Measurements from ENCODE around the gene PDE3B.

Gene PDE3B

GRCh38 chr11:14669499-14669898, 25.9 kb downstream of the PDE3B start:
- TF ChIP-seq, protein P1, sequence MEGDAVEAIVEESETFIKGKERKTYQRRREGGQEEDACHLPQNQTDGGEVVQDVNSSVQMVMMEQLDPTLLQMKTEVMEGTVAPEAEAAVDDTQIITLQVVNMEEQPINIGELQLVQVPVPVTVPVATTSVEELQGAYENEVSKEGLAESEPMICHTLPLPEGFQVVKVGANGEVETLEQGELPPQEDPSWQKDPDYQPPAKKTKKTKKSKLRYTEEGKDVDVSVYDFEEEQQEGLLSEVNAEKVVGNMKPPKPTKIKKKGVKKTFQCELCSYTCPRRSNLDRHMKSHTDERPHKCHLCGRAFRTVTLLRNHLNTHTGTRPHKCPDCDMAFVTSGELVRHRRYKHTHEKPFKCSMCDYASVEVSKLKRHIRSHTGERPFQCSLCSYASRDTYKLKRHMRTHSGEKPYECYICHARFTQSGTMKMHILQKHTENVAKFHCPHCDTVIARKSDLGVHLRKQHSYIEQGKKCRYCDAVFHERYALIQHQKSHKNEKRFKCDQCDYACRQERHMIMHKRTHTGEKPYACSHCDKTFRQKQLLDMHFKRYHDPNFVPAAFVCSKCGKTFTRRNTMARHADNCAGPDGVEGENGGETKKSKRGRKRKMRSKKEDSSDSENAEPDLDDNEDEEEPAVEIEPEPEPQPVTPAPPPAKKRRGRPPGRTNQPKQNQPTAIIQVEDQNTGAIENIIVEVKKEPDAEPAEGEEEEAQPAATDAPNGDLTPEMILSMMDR (IDR thresholded peaks at IDR 0.05; ENCODE audit: borderline replicate concordance, insufficient read depth, low read depth, low read length) = no peak
- H3K4me3 ChIP-seq (ENCODE audit: low read depth, low read length) = no peak overlapping the region

GRCh38 chr11:14669958-14670357, 26.4 kb downstream of the PDE3B start:
- TF ChIP-seq, protein P1 (IDR thresholded peaks at IDR 0.05; ENCODE audit: borderline replicate concordance, insufficient read depth, low read depth, low read length) = no peak
- H3K4me3 ChIP-seq (ENCODE audit: low read depth, low read length) = no peak overlapping the region

DNA sequence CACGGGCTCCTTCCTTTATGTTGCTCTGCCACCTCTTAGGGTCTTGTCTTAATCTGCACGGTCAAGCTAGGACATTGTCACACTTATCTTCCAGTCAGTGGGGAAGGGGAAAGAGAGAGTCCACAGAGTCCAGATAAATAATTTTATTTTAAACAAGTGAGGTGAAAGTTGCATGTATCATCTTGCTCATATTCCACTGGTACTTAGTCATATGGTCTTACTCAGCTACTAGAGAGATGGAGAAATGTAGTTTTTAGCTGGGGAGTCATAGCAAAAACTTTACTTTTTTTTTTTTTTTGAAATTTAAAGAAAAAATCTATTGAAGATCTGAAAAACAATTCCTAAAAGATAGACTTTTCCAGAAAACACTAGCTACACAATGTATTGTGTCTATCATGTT, 29.0 kb downstream of the PDE3B start:
- TF ChIP-seq, protein P1 (IDR thresholded peaks at IDR 0.05; ENCODE audit: borderline replicate concordance, insufficient read depth, low read depth, low read length) = no peak
- H3K4me3 ChIP-seq (ENCODE audit: low read depth, low read length) = no peak overlapping the region

- H3K4me3 ChIP-seq (ENCODE audit: low read depth, low read length) = no peak overlapping the region
- TF ChIP-seq, protein P1 (IDR thresholded peaks at IDR 0.05; ENCODE audit: borderline replicate concordance, insufficient read depth, low read depth, low read length) = no peak
These were observed 29.8 kb downstream of the PDE3B start for GRCh38 chr11:14673421-14673820.

GRCh38 chr11:14673824-14674405, 30.3 kb downstream of the PDE3B start:
- H3K4me3 ChIP-seq (ENCODE audit: low read depth, low read length) = no peak overlapping the region
- TF ChIP-seq, protein P1 (IDR thresholded peaks at IDR 0.05; ENCODE audit: borderline replicate concordance, insufficient read depth, low read depth, low read length) = no peak

- H3K4me3 ChIP-seq (ENCODE audit: low read depth, low read length) = no peak overlapping the region
- TF ChIP-seq, protein P1 (IDR thresholded peaks at IDR 0.05; ENCODE audit: borderline replicate concordance, insufficient read depth, low read depth, low read length) = no peak
These were observed 32.5 kb downstream of the PDE3B start for GRCh38 chr11:14676068-14676467.

DNA sequence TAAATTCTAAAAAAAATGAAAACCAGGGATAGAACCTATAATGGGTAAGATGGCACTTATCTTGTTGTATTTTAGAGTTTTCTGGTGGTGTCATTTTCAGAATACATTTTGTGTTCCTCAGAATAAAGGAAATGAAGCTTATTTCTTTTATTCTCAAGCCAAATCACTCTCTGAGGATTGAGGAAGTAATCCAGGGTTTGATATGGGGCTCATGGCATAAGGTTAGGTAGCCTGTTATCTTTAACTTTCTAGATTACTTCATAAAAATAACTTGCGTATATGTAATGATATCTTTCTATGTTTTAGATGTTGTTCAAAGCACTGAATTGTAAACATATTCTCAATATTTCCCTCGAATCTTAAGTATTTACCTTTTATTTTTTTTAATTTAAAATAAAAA, 33.5 kb downstream of the PDE3B start:
- H3K4me3 ChIP-seq (ENCODE audit: low read depth, low read length) = no peak overlapping the region
- TF ChIP-seq, protein P1 (IDR thresholded peaks at IDR 0.05; ENCODE audit: borderline replicate concordance, insufficient read depth, low read depth, low read length) = no peak

Measured in GM12875 (cell line).